Muscle of arm (tissue), 12 donors: ENCODE data around the gene UMAD1. TPM values are rescaled to one million over a fixed set of nuclear protein-coding genes. Genes with fewer than 3 reads are reported as not detected.

Experiments used
- DNase-seq: peaks from one replicate; pipeline ENCODE4 v3.0.0-alpha.2; 2013
- polyA plus RNA-seq, 12 donors: library from polyadenylated mRNA; unstranded; fragments of 120-200 nt; gene quantifications; one replicate each; pipeline ENCODE4 v1.2.1, GENCODE V29; 2013; ENCODE audit not compliant: insufficient read length in 12 of 12

The UMAD1 gene
- polyA plus RNA-seq, 12 donors = 7.5 to 12.0 (median 9.4) TPM; not detected in 1

DNA sequence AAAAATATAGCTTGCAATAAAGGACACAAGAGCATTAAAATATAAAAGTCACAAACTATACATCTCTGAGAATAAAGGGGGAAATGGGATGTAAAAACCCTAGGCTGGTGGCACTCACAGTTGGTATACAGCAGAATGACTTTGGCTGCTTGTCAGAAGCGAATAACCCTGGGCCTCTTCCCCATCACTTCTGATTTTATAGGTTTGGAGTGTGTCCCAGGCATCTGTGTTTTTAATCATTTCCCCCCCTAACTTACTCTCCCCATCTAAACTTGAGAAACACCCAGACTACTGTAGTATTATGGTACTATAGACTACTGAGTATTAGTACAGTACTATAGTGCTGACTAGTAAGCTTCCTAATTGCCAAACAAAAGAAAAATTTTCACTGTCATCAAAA, 79.6 kb downstream of the UMAD1 start:
- DNase-seq = peak; percentile 62

- DNase-seq = no peak
These were observed 80.4 kb downstream of the UMAD1 start for GRCh38 chr7:7720750-7721621.

- no peak for DNase-seq
These were observed 91.2 kb downstream of the UMAD1 start for GRCh38 chr7:7731732-7732131.

DNA sequence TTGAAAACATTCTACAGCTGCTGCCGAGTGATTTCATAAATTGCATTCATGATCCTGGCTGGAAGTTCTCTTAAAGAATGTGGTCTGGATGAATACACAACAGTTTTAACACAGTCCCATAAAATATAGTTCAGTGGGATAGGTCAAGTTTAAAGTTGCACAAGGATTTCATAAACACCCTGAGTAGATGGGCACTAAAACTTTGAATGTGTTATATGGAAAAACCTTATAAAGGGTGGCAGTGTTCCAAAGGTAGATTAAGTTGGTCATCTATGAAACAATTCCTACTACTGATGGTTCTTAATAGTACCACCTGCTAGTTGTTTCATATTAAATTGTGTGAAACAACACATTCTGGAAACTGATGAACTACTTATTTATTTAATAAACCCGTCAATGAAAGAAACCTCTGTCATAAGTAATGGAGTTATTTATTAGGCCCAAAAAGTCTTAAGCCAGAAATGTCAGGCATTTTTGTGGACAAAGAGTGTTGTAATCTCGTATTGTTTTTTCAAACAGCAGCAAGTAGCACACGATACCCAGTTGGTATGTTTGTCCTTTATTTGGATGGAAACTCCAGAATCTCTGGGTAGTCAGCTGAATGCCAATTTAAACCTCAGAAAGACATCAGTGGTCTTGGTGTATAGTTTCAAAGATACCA, 92.2 kb downstream of the UMAD1 start:
- DNase-seq = peak; percentile 52

- DNase-seq = no peak
These were observed 96.1 kb downstream of the UMAD1 start for GRCh38 chr7:7736671-7737070.

DNA sequence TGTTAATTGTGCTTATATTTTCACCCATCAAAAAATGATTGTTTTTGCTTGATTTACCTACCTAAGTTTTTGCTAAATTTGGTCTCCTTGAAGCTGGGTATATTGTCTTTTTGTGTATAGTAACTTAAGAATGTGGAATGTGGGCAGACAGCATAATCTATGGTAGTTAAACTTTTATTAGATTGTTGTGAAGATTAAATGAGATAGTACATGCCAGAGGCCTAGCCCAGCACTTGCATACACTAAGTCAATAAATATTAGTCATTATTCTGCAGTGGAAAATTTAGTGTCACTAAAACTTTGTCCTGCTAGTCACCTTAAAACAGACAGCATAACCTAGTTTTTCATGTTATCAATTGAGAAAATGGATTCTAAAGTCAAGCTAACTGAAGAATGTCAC, 97.1 kb downstream of the UMAD1 start:
- no peak for DNase-seq

GRCh38 chr7:7738177-7738576, 97.6 kb downstream of the UMAD1 start:
- DNase-seq = no peak

DNA sequence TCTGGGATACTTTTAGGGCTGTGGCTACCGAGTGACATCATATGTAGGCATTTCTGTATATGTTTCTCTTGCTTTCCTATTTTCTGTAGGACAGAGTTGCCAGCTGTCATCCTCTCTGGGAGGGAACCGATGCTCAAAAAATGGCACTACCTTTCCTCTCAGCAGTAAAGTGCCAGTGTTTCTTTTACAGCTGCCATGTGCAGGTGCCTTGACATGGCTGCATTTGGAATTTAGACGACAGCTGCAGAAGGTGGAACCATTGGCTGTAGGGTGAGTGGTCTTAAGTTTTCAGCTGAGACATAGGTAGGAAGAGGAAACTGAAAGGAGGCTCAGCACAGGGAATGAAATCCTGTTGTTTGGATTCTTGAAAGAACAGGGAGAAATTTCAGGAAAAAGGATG, 98.1 kb downstream of the UMAD1 start:
- DNase-seq = no peak

- no peak for DNase-seq
These were observed 98.9 kb downstream of the UMAD1 start for GRCh38 chr7:7739204-7740036.

DNA sequence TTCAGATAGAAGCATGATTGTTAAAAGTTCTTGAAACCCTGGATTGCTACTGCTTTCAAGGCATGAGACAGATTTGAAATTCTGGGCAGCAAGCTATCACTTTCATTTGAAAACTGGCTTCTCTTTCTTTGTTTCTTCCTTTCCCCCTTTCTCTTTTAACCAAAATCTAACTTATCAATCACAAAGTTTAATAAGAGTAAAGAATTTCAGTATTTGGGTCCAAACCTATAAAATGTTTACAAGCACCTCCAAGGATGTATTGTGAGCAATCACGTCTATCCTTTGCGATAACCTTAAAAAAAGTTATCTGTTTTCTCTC, 99.4 kb downstream of the UMAD1 start:
- no peak for DNase-seq

GRCh38 chr7:7742223-7742622, 101.7 kb downstream of the UMAD1 start:
- no peak for DNase-seq

DNA sequence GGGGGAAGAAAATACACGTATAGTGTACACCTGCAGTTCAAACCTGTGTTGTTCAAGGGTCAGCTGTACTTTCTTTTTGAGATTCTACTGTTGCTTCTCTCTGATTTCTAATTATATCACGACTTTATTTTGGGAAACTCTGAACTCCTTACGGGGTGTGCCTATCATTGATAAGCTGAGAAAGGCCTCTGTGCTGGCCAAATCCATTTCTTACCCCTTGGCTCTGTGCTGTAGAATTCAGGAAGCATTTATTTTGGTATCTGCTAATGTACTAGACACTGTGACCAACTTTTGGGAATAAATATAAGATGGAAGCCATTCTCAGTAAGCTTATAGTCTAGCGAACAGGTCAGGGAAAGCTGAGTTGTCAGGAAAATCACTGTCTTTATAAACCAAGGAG, 104.7 kb downstream of the UMAD1 start:
- DNase-seq = no peak

GRCh38 chr7:7745966-7746365, 105.4 kb downstream of the UMAD1 start:
- no peak for DNase-seq

DNA sequence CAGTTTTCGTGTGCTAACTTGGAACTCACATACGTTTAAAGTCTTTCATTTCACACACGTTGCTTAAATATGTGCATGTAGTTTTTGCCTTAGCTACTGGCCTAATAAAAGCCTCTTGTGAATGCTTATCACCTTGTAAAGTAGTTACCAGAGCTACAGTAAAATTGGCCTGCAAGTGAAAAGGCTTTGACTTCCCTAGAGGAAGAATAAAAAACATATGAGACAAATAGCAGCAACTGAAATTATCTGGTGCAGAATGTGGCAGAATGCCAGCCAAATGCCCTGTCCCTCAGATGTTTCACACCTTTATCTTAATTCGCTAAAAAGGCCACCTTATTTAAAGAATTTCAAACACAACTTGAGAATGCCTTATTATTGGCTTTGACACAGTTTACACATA, 105.9 kb downstream of the UMAD1 start:
- no peak for DNase-seq

DNA sequence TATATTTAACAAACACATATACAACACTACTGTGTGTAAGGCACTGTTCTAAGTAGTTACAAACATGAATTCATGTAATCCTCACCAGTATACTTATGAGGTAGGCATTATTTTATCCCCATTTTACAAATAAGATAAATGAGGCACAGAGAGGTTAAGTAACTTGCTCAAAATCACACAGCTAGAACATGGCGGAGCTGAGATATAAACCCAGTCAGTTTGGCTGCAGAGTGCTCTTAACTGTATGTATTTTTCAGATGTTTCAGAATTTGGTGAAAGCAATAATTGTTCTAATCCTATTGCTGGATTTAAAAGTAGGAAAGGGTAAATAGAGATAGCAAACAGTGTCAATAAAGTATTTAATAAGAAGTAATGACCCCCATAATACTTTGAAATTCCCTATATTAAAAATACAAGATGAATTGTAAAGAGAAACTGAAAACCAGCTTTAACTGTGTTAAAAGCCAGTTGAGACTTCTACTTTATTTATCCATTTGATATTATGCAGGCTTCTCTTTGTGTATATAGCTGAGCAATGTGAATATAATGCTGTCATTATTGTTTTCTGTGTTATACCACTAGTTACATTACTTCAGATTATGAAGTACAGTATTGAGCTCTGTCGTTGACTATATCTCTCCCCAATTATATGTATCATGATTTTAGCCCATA, 110.2 kb downstream of the UMAD1 start:
- no peak for DNase-seq

GRCh38 chr7:7751243-7752092, 110.9 kb downstream of the UMAD1 start:
- no peak for DNase-seq

GRCh38 chr7:7756577-7756976, 116.0 kb downstream of the UMAD1 start:
- no peak for DNase-seq

GRCh38 chr7:7757576-7757975, 117.0 kb downstream of the UMAD1 start:
- no peak for DNase-seq

- peak; percentile 61 for DNase-seq
These were observed 120.9 kb downstream of the UMAD1 start for GRCh38 chr7:7761340-7761973.

GRCh38 chr7:7761974-7762779, 121.6 kb downstream of the UMAD1 start:
- DNase-seq = no peak
